ENCODE measurements around the gene IP6K3.

Gene IP6K3

GRCh38 chr6:33686981-33687975 lies 59.4 kb downstream of the IP6K3 start:
- no peak for DNase-seq

GRCh38 chr6:33686225-33686924 lies 60.3 kb downstream of the IP6K3 start:
- DNase-seq, result no peak

- DNase-seq, result no peak
Measured at GRCh38 chr6:33685411-33686224, 61.1 kb downstream of the IP6K3 start.

- no peak for DNase-seq
Measured at GRCh38 chr6:33684983-33685382, 61.7 kb downstream of the IP6K3 start.

- no peak for DNase-seq
Measured at GRCh38 chr6:33684428-33684896, 62.2 kb downstream of the IP6K3 start.

- no peak for DNase-seq
Measured at GRCh38 chr6:33683576-33684427, 62.9 kb downstream of the IP6K3 start.

- no peak for DNase-seq
Measured at GRCh38 chr6:33683051-33683571, 63.6 kb downstream of the IP6K3 start.

- DNase-seq, result no peak
Measured at GRCh38 chr6:33682341-33682740, 64.4 kb downstream of the IP6K3 start.

GRCh38 chr6:33679761-33680160 lies 66.9 kb downstream of the IP6K3 start:
- DNase-seq, result no peak

- no peak for DNase-seq
Measured at GRCh38 chr6:33678932-33679490, 67.7 kb downstream of the IP6K3 start.

GRCh38 chr6:33678233-33678931 lies 68.3 kb downstream of the IP6K3 start:
- DNase-seq, result no peak

GRCh38 chr6:33677689-33678088 lies 69.0 kb downstream of the IP6K3 start:
- no peak for DNase-seq

- no peak for DNase-seq
Measured at GRCh38 chr6:33677143-33677660, 69.5 kb downstream of the IP6K3 start.

GRCh38 chr6:33676416-33677142 lies 70.1 kb downstream of the IP6K3 start:
- DNase-seq, result no peak

- no peak for DNase-seq
Measured at GRCh38 chr6:33675968-33676367, 70.7 kb downstream of the IP6K3 start.

GRCh38 chr6:33673851-33674250 lies 72.9 kb downstream of the IP6K3 start:
- DNase-seq, result no peak

- no peak for DNase-seq
Measured at GRCh38 chr6:33672808-33673207, 73.9 kb downstream of the IP6K3 start.

GRCh38 chr6:33671744-33672072 lies 75.0 kb downstream of the IP6K3 start:
- DNase-seq, result no peak

All from NCI-H345 (cell line).